ENCODE results near the gene RNF4.

The RNF4 gene

DNA sequence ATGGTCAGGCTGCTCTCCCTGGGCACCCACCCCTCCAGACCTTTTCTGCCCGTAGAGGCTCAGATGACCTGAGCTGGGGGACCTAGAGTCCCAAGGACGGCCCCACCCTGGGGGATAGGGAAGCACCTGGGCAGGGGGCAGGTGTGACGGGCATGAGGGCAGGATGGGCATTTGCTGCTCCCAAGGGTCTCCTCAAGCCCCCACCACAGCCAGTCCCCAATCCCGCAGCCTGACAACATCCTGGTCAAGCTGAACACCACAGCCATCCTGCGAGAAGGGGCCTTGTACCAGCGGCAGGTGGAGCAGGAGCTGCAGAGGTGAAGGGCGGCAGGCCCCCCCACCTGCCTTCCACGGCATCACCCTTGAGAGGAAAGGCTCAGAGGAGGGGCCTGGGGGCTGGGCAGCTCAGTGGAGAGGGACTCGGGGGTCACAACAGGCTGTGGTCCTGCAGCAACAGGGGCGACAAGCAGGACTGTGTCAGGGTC, 17.8 kb upstream of the RNF4 start:
- Histone ChIP-seq H3K4me3 (ENCODE audit: low read depth, low read length) (no peak overlapping the region), H3K27me3 (ENCODE audit: insufficient read depth, low read depth, severe bottlenecking) (no peaks in the 10 kb centered on the region), H3K36me3 (no peaks in the 10 kb centered on the region), H3K27ac (no peak overlapping the region), H3K9me3 (ENCODE audit: severe bottlenecking) (no peaks in the 10 kb centered on the region)
- TF ChIP-seq, protein P1, sequence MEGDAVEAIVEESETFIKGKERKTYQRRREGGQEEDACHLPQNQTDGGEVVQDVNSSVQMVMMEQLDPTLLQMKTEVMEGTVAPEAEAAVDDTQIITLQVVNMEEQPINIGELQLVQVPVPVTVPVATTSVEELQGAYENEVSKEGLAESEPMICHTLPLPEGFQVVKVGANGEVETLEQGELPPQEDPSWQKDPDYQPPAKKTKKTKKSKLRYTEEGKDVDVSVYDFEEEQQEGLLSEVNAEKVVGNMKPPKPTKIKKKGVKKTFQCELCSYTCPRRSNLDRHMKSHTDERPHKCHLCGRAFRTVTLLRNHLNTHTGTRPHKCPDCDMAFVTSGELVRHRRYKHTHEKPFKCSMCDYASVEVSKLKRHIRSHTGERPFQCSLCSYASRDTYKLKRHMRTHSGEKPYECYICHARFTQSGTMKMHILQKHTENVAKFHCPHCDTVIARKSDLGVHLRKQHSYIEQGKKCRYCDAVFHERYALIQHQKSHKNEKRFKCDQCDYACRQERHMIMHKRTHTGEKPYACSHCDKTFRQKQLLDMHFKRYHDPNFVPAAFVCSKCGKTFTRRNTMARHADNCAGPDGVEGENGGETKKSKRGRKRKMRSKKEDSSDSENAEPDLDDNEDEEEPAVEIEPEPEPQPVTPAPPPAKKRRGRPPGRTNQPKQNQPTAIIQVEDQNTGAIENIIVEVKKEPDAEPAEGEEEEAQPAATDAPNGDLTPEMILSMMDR (IDR thresholded peaks at IDR 0.05; ENCODE audit: low read depth, low read length), result no peak
- DNase-seq, result no peak

DNA sequence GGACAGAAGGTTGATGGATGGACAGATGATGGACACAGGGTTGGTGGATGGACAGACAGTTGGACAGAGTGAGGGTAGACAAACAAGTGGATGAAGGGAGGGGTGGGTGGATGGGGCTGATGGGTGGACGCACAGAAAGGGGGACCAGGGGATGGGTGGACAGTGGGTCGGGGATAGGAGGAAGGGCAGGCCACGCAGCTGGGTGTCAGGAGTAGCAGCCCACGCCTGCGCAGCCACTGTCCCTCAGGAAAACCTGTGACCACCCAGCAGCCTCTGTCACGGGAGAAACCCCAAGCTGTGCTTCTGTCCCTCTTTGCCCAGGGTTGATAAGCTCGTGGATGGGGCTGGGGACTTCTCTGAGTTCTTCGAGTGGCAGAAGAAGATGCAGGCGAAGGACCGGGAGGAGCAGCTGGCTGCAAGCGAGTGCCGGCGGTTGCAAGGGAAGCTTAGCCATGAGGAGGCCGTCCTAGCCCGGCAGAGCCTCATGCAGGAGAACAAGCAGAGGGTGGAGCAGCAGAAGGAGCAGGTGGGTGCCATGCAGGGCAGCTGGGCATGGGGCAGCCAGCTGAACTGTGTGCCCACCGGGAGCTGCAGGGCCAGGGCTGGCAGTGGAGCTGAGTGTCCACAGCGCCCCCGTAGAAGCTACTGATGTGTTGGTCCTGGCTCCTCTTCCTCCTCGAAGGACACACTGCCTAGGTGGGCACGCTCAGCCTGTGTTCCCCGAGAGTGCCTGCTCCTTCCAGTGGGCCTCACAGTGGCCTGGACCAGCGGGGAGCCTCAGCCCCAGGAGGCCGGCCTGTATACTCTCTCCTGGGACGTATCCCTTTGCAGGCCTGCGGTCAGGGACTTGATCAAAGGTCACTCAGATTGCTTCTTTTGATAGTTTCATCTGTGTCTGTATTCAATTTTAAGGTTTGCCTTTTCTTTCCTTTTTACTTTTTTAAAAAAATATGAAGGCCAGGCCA, 16.8 kb upstream of the RNF4 start:
- no peak for DNase-seq
- TF ChIP-seq, protein P1 (IDR thresholded peaks at IDR 0.05; ENCODE audit: low read depth, low read length), result no peak

DNA sequence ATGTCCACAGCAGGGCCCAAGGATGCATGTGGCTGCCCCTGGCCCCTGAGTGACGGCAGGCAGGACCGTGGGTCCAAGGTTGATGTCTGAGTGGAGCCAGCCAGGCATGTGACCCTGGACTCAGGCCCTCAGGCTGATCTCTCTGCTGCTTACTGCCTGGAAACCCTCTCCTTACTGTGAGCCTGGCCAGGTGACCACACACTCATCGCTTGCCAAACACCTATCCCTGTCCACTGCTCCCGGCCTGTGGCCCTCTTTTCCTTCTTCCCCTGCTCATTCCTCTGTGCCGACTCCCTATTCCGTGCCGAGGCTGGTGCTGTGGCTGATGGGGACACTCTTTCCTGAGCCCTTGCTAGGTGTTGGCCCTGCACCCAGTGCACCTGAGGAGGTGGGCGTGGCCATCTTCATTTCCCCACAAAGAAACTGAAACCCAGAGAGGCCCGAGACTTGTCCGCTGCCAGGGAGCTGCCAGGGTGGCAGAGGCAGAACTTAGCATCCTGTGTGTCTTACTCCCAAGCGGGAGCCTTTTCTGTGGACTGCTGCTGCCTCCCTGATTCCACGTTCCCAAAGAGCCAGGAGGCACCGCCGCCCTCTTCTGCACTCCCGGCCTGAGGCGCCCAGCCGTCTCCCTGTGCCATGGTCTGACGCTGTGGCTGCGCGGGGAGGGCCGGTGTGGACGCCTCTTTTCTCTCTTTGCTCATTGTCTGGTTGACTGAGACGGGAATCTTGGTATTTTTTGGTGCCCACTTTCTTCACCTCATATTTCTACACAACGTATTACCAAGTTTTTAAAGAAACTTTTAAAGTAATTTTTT, 11.2 kb upstream of the RNF4 start:
- Histone ChIP-seq H3K36me3 (no peaks in the 10 kb centered on the region), H3K27me3 (ENCODE audit: insufficient read depth, low read depth, severe bottlenecking) (no peaks in the 10 kb centered on the region), H3K27ac (no peak overlapping the region), H3K9me3 (ENCODE audit: severe bottlenecking) (no peaks in the 10 kb centered on the region), H3K4me3 (ENCODE audit: low read depth, low read length) (no peak overlapping the region)
- DNase-seq, result no peak
- TF ChIP-seq, protein P1 (IDR thresholded peaks at IDR 0.05; ENCODE audit: low read depth, low read length), result no peak

More for the DNA sequence above, 16.8 kb upstream of the RNF4 start:
- H3K4me3 ChIP-seq (ENCODE audit: low read depth, low read length), result no peak overlapping the region
- no peaks in the 10 kb centered on the region for H3K36me3 ChIP-seq
- no peak overlapping the region for H3K27ac ChIP-seq
- no peaks in the 10 kb centered on the region for H3K9me3 ChIP-seq (ENCODE audit: severe bottlenecking)
- H3K27me3 ChIP-seq (ENCODE audit: insufficient read depth, low read depth, severe bottlenecking), result no peaks in the 10 kb centered on the region

DNA sequence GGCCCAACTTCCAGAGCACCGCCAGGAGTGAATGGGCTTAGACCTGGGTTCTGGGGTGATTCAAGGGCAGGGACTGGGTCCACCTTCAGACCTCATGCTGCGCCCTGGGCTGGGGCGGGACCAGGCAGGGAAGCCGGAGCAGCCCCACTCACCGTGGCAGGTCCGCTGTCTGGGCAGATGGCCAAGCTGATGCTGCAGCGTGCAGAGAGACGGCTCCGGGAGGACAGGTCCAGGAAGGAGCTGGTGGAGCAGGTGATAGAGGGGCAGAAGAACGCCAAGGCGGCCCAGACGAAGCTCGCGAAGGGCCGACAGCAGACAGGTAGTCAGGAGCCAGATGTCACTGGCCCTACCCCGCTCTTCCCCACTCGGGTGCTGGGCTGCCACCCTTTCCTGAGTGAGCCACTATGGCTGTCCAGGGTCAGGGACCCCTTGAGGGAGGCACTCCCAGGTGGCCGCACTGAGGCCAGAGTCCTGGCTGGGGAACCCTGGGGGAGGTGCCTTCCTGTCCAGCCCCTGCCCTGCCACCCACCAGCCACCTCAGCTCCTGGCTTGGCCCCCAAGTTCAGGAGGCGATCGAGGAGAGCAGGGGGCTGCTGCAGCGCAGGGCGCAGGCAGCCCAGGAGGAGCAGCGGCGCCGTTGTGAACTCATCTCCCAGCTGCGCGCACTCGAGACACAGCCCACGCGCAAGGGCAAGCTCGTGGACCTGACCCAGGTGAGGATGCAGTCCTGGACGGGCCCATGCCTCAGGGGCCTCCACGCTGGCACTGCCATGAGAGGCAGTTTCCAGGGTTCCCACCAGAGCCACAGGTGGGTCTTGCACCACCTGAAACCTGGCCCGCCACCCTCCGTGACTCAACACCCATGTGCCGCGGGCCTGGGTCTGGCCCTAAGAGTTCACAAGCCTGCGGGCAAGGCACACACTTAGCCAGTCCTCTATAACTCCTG, 10.1 kb upstream of the RNF4 start:
- Histone ChIP-seq H3K27ac (no peak overlapping the region), H3K9me3 (ENCODE audit: severe bottlenecking) (no peaks in the 10 kb centered on the region), H3K27me3 (ENCODE audit: insufficient read depth, low read depth, severe bottlenecking) (no peaks in the 10 kb centered on the region), H3K4me3 (ENCODE audit: low read depth, low read length) (no peak overlapping the region), H3K36me3 (no peaks in the 10 kb centered on the region)
- no peak for DNase-seq
- TF ChIP-seq, protein P1 (IDR thresholded peaks at IDR 0.05; ENCODE audit: low read depth, low read length), result no peak
